ENCODE data around the gene WSB1. TPM values are rescaled to one million over a fixed set of nuclear protein-coding genes. Genes with fewer than 3 reads are reported as not detected.

Gene WSB1
- total and polyA plus RNA-seq, 9 of the 15 experiments (the other 6 are each of a cell fraction or from before 2014, with no cell fraction given): 22.8 to 229 (median 81.1) TPM

DNA sequence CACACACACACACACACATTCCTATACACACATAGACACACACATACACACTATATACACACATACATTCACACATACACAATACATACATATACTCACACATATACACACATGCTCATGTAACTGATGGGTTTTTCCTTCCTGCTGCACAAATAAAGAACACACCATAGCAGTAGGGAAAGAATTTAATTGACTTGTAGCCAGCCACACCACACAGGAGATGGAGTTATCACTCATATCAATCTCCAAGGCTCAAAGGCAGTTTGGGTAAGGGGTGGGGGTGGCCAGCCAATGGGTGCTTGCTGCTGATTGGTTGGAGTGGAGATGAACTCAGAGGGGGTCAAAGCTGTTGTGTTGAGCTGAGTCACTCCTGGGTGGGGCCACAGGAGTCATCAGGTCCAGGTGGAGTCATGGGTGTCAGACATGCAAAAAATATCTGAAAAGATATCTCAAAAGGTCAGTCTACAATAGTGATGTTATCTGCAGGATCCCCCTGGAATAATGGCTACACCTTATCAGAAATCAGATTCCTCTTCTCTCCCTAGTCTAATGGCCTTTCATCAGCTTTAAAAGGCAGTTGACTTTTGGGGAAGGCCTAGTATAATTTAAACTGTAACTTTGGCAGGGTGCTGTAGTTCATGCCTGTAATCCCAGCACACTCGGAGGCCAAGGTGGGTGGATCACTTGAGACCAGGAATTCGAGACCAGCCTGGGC, 46.1 kb downstream of the WSB1 start (continued):
- peak; percentile 79 for TF ChIP-seq JUN (IDR thresholded peaks at IDR 0.05; ENCODE audit: borderline replicate concordance, low read depth, low read length)
- TF ChIP-seq JUN (CRISPR knock-in tag; IDR thresholded peaks at IDR 0.05; ENCODE audit: borderline replicate concordance): no peak
- TF ChIP-seq NFYB (IDR thresholded peaks at IDR 0.05; ENCODE audit: extremely low read depth, insufficient read length): peak; percentile 46
- no peak for TF ChIP-seq ZNF561 (CRISPR knock-in tag; conservative IDR thresholded peaks at IDR 0.05)
- no peak for TF ChIP-seq ZFP30 (CRISPR knock-in tag; IDR thresholded peaks at IDR 0.05; ENCODE audit: borderline replicate concordance)
- TF ChIP-seq SUPT5H (IDR thresholded peaks at IDR 0.05): peak; percentile 64
- TF ChIP-seq, protein P1, sequence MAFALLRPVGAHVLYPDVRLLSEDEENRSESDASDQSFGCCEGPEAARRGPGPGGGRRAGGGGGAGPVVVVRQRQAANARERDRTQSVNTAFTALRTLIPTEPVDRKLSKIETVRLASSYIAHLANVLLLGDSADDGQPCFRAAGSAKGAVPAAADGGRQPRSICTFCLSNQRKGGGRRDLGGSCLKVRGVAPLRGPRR (CRISPR knock-in tag; IDR thresholded peaks at IDR 0.05): no peak
- TF ChIP-seq HMGN3 (IDR thresholded peaks at IDR 0.05; ENCODE audit: borderline replicate concordance, extremely low read depth, insufficient read length, low read depth, low read length): no peak
- peak; percentile 53; the same call in 1 of the 2 replicates for TF ChIP-seq EP400 (IDR thresholded peaks at IDR 0.05)
- TF ChIP-seq NBN (IDR thresholded peaks at IDR 0.05; ENCODE audit: low read depth): peak; percentile 93
- TF ChIP-seq HDAC8 (tag; IDR thresholded peaks at IDR 0.05): no peak
- TF ChIP-seq GTF2E2 (tag; IDR thresholded peaks at IDR 0.05): no peak
- no peak; the same call in 1 of the 2 replicates for TF ChIP-seq ZNF668 (CRISPR knock-in tag; IDR thresholded peaks at IDR 0.05)
- peak; percentile 84 for TF ChIP-seq NR2C1 (IDR thresholded peaks at IDR 0.05)
- TF ChIP-seq NR2C1 (tag; IDR thresholded peaks at IDR 0.05): peak; percentile 77
- TF ChIP-seq, protein P2, sequence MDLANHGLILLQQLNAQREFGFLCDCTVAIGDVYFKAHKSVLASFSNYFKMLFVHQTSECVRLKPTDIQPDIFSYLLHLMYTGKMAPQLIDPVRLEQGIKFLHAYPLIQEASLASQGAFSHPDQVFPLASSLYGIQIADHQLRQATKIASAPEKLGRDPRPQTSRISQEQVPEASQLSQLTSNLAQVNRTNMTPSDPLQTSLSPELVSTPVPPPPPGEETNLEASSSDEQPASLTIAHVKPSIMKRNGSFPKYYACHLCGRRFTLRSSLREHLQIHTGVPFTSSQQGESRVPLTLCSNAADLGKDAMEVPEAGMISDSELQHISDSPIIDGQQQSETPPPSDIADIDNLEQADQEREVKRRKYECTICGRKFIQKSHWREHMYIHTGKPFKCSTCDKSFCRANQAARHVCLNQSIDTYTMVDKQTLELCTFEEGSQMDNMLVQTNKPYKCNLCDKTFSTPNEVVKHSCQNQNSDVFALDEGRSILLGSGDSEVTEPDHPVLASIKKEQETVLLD (IDR thresholded peaks at IDR 0.05): peak; percentile 65
- TF ChIP-seq CBX1 (IDR thresholded peaks at IDR 0.05; ENCODE audit: low read depth): no peak
- TF ChIP-seq PTTG1 (tag; IDR thresholded peaks at IDR 0.05; ENCODE audit: low read depth): no peak
- no peak for TF ChIP-seq PPARD (CRISPR knock-in tag; IDR thresholded peaks at IDR 0.05)
- TF ChIP-seq SMARCA5 (IDR thresholded peaks at IDR 0.05): peak; percentile 89
- TF ChIP-seq, protein P3, sequence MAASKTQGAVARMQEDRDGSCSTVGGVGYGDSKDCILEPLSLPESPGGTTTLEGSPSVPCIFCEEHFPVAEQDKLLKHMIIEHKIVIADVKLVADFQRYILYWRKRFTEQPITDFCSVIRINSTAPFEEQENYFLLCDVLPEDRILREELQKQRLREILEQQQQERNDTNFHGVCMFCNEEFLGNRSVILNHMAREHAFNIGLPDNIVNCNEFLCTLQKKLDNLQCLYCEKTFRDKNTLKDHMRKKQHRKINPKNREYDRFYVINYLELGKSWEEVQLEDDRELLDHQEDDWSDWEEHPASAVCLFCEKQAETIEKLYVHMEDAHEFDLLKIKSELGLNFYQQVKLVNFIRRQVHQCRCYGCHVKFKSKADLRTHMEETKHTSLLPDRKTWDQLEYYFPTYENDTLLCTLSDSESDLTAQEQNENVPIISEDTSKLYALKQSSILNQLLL (CRISPR knock-in tag; IDR thresholded peaks at IDR 0.05; ENCODE audit: borderline replicate concordance): no peak
- peak in 1 of 2 experiments; percentile 81; a peak in 1 of 4 replicates for TF ChIP-seq ARNT (IDR thresholded peaks at IDR 0.05)
- TF ChIP-seq, protein P4, sequence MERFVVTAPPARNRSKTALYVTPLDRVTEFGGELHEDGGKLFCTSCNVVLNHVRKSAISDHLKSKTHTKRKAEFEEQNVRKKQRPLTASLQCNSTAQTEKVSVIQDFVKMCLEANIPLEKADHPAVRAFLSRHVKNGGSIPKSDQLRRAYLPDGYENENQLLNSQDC (CRISPR knock-in tag; IDR thresholded peaks at IDR 0.05): 0 out of 2 replicates have a peak, but pooled peaks have one; percentile 42
- TF ChIP-seq TAF7 (tag; IDR thresholded peaks at IDR 0.05): no peak
- TF ChIP-seq ZNF551 (CRISPR knock-in tag; IDR thresholded peaks at IDR 0.05): no peak
- TF ChIP-seq CHCHD3 (CRISPR knock-in tag; IDR thresholded peaks at IDR 0.05): no peak
- TF ChIP-seq TEAD4 (IDR thresholded peaks at IDR 0.05; ENCODE audit: low read length): peak; percentile 43; the same call in 1 of the 2 replicates
- TF ChIP-seq TEAD4 (CRISPR knock-in tag; IDR thresholded peaks at IDR 0.05; ENCODE audit: borderline replicate concordance): no peak
